Epithelial cell of proximal tubule (primary cell): ENCODE measurements around the gene DNLZ. TPM values are rescaled to one million over a fixed set of nuclear protein-coding genes. Genes with fewer than 3 reads are reported as not detected.
A peak's percentile ranks its signal among the peaks of the same experiment; 100 is the strongest.

Source experiments
- DNase-seq: peaks from one replicate; pipeline ENCODE4 v3.0.0-alpha.2; 2011; ENCODE audit warnings: low read depth
- H3K4me3 ChIP-seq: 2 replicates; pipeline ENCODE4 v1.5.1; 2011; ENCODE audit warnings: low read depth, mild to moderate bottlenecking, low read length
- CTCF ChIP-seq: conservative IDR thresholded peaks from 2 replicates; pipeline ENCODE4 v1.5.1; 2012; ENCODE audit warnings: low read depth, mild to moderate bottlenecking, low read length
- total RNA-seq: library from RNA; depleted of rRNA; stranded (reverse); fragments of >200 nt; gene quantifications from 2 replicates; pipeline ENCODE4 v1.2.3, GENCODE V29; 2015

The DNLZ gene
- total RNA-seq, 1 donor from 2014 or later: 67.2 TPM

GRCh38 chr9:136314056-136314416 lies 49.5 kb downstream of the DNLZ start:
- TF ChIP-seq CTCF: no peak
- DNase-seq: no peak
- no peak overlapping the region for H3K4me3 ChIP-seq

GRCh38 chr9:136313111-136314055 lies 50.2 kb downstream of the DNLZ start:
- DNase-seq: no peak
- H3K4me3 ChIP-seq: no peak overlapping the region
- no peak for TF ChIP-seq CTCF

GRCh38 chr9:136312436-136312835 lies 51.1 kb downstream of the DNLZ start:
- no peak overlapping the region for H3K4me3 ChIP-seq
- DNase-seq: no peak
- TF ChIP-seq CTCF: peak; percentile 61

DNA sequence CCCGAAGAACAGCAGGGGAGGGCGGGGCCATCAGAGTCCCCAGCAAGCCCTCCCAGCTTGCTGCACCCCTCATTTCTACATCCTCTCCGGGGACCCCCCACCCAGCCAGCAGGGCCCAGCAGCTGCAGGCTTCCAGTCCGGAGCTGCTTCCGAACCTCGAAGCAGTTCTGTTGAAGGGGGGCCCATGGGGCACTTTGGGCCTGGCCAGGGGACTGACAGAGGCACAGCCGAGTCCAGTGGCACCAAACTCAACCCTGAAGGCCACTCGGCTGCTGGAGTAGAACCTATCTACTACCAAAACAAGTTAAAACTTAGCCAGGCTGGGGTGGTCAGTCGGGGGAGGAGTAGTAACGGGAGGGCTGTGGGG lies 51.6 kb downstream of the DNLZ start:
- no peak overlapping the region for H3K4me3 ChIP-seq
- no peak for TF ChIP-seq CTCF
- DNase-seq: no peak

GRCh38 chr9:136311051-136312008 lies 52.2 kb downstream of the DNLZ start:
- no peak overlapping the region for H3K4me3 ChIP-seq
- no peak for TF ChIP-seq CTCF
- DNase-seq: no peak

DNA sequence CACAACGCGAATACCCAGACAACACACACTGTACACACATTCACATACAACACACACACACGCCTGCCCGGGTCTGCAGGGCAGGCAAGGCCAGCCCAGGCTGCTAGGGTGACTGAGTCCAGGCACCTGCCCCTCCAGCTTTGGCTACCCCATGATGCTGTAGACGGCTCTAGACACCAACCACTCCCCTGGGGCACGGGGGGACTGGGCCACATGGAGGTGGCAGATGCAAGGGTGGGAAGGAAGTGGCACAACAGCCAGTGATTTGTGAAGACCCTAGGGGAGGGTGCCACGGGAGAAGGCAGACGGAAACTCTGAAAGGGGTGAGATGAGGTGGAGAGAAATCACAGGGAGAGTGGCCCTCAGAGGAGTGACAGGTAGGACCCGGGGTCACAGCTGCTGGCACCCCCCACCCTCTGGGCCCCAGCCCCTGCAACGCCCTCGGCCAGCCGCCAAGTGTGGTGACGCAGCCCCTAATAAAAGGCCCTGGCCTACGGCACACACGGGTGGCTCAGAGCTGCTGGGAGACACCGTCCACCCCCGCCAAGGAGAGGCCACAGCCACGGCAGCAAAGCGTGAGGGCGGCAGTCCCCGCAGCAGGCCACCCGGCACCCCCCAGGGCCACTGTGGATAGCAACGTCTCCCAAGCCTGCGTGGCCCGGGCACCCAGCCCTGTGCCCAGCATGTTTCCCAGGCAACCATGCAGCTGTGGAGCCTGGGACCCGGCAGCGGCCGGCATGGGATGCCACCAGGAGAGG lies 53.1 kb downstream of the DNLZ start:
- no peak for TF ChIP-seq CTCF
- H3K4me3 ChIP-seq: no peak overlapping the region
- DNase-seq: no peak
